ENCODE data around the gene CCL3.
"Not testable (repeated sequence)": the region's sequence is repeated elsewhere in the genome, so short reads cannot be mapped to it uniquely, and the experiment has no call there.

CCL3 gene

DNA sequence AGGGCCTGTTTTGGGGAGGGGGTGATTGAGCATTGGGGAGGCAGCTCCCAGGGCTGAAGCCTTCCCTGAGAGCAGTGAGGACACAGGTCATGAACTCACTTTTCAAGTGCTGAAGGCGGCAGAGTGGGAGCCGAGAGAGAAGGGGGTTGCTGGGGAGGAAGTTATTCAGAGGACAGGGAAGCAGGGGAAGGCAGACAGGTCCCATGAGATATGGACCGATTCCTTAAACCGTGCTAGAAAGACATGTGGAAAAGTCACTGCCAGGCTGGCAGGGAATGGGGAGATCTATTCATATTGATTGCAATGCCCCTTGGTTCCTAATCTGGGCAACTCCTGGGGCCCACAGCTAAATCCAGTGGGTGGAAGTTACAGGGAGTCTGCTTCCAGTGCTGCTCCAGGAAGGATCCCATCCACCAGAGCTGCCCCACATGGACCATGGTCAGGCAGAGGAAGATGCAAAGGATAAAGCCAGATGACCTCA lies 14.8 kb upstream of the CCL3 start:
- no peak for DNase-seq
- no peaks in the 10 kb centered on the region for H3K9me3 ChIP-seq
- no peaks in the 10 kb centered on the region for H3K4me1 ChIP-seq
- intact Hi-C loops (cut with DNase I; ENCODE audit: low total_unique reads) = no loop called here
- peaks cover 0 to 3% of the 10 kb centered on the region in 2 donors for H3K27me3 ChIP-seq
- H3K36me3 ChIP-seq = no peaks in the 10 kb centered on the region
- TF ChIP-seq, protein P1, sequence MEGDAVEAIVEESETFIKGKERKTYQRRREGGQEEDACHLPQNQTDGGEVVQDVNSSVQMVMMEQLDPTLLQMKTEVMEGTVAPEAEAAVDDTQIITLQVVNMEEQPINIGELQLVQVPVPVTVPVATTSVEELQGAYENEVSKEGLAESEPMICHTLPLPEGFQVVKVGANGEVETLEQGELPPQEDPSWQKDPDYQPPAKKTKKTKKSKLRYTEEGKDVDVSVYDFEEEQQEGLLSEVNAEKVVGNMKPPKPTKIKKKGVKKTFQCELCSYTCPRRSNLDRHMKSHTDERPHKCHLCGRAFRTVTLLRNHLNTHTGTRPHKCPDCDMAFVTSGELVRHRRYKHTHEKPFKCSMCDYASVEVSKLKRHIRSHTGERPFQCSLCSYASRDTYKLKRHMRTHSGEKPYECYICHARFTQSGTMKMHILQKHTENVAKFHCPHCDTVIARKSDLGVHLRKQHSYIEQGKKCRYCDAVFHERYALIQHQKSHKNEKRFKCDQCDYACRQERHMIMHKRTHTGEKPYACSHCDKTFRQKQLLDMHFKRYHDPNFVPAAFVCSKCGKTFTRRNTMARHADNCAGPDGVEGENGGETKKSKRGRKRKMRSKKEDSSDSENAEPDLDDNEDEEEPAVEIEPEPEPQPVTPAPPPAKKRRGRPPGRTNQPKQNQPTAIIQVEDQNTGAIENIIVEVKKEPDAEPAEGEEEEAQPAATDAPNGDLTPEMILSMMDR (IDR thresholded peaks at IDR 0.05) = no peak
- no peak overlapping the region for H3K27ac ChIP-seq
- no peak overlapping the region for H3K4me3 ChIP-seq

DNA sequence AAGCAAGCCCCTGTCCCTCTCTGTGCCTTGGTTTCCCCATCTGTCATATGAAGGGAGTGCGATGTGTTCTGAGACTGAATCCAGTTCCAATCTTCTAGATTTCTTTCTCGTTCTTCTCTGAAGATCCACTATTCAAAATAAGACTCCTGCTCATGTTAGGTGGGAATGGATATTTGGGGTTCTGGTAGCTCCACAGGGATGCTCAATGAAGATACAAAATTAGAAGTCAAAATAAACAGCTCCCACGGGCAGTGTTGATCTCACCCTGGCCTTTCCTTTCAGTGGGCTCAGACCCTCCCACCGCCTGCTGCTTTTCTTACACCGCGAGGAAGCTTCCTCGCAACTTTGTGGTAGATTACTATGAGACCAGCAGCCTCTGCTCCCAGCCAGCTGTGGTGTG lies 14.3 kb upstream of the CCL3 start:
- DNase-seq; H3K4me3 ChIP-seq; H3K9me3 ChIP-seq; intact Hi-C loops (cut with DNase I; ENCODE audit: low total_unique reads); H3K27me3 ChIP-seq; H3K36me3 ChIP-seq; H3K4me1 ChIP-seq; H3K27ac ChIP-seq: not testable (repeated sequence)

DNA sequence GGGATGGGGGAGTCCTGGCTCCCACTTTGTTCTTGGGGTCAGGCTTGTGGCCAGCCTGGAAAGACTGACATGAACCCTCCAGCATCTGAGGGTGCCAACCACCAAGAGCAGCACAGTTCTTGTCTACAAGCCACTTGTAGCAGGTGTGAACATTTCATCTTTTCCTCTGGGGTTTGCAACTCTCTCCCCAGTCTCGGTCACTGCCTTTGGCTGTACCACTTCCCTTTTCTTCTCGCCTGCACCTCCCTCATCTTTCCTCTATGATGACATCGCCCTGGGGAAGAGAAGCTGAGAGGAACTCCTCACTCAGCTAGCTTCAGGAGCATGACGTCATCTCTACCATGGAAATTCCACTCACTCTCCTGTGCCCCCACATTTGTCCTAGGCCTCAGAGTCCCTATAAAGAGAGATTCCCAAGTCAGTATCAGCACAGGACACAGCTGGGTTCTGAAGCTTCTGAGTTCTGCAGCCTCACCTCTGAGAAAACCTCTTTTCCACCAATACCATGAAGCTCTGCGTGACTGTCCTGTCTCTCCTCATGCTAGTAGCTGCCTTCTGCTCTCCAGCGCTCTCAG lies 13.5 kb upstream of the CCL3 start, which contains the start of gene CCL4:
TSS of gene CCL4 (plus strand) at position 427 of the 575 bp plus-strand sequence. CDS start at position 506, 79 bp downstream.
- intact Hi-C loops (cut with DNase I; ENCODE audit: low total_unique reads); DNase-seq; H3K36me3 ChIP-seq; H3K27me3 ChIP-seq; H3K4me3 ChIP-seq; H3K9me3 ChIP-seq; H3K4me1 ChIP-seq; H3K27ac ChIP-seq: not testable (repeated sequence)

DNA sequence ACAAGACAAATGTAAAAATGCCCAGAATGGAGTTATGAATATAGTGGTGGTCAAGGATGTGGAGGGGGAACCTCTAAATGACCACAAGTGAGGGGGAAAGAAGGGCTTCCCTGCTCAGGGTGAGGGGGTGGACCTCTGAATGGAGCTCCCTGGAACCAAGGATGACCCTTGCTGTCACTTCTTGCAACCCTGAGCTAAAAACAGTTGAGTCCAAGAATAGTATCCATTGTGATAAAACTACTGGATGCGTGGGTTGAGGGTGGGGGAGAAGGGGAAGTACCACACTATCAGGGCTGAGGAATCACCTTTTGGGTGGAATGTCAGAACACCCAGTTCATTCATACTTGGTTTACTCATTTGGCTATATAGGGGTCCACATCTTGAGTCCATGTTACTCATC lies 9.1 kb upstream of the CCL3 start:
- H3K9me3 ChIP-seq; H3K36me3 ChIP-seq; H3K27ac ChIP-seq; H3K4me3 ChIP-seq; H3K4me1 ChIP-seq; H3K27me3 ChIP-seq; intact Hi-C loops (cut with DNase I; ENCODE audit: low total_unique reads); DNase-seq: not testable (repeated sequence)

DNA sequence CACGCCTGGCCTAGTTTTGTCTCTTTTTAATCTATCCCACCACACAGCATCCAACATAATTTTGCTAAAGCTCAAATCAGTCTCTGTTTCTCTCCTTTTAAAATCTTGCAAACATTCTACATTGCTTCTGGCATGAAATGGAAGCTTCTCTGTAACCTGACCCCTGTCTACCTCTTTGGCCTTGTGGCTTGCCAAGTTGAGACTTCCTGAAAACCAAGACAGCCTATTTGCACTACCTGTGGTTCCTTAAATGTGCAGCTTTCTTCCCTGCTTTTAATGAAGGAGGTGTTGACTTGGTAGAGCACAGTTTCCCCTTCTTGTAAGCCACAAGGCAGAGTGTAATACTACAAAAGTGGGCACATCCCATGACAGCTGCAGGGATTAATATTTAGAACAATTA lies 6.0 kb upstream of the CCL3 start:
- intact Hi-C loops (cut with DNase I; ENCODE audit: low total_unique reads) = no loop called here
- H3K9me3 ChIP-seq = no peaks in the 10 kb centered on the region
- H3K27ac ChIP-seq = no peak overlapping the region
- no peak overlapping the region for H3K4me3 ChIP-seq
- no peak for DNase-seq
- TF ChIP-seq, protein P1 (IDR thresholded peaks at IDR 0.05) = no peak
- H3K36me3 ChIP-seq = no peaks in the 10 kb centered on the region
- no peaks in the 10 kb centered on the region for H3K4me1 ChIP-seq
- no peaks in the 10 kb centered on the region for H3K27me3 ChIP-seq

DNA sequence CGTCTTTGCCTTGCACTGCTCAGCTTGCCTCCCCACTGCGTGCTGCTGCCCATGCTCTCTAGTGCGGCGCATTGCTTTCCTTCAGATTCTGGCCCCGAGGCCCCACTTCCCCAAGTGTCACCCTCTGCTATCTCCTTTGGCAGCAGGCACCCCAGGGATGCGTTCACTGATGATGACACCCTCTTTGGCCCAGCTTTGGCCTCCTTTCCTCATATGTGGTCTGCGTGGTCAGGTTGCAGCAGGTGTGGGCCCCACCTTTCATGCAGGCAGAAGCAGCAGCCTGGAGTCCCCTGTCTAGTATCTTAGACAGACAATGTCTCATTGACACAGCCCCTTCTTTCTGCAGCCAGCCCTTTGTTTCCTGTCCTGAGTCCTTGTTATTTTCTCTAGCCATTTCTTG lies 4.8 kb upstream of the CCL3 start:
- intact Hi-C loops (cut with DNase I; ENCODE audit: low total_unique reads) = no loop called here
- Histone ChIP-seq H3K4me3 (no peak overlapping the region), H3K36me3 (no peaks in the 10 kb centered on the region), H3K4me1 (no peaks in the 10 kb centered on the region), H3K27ac (no peak overlapping the region), H3K27me3 (no peaks in the 10 kb centered on the region), H3K9me3 (no peaks in the 10 kb centered on the region)
- TF ChIP-seq, protein P1 (IDR thresholded peaks at IDR 0.05) = no peak
- DNase-seq = no peak

DNA sequence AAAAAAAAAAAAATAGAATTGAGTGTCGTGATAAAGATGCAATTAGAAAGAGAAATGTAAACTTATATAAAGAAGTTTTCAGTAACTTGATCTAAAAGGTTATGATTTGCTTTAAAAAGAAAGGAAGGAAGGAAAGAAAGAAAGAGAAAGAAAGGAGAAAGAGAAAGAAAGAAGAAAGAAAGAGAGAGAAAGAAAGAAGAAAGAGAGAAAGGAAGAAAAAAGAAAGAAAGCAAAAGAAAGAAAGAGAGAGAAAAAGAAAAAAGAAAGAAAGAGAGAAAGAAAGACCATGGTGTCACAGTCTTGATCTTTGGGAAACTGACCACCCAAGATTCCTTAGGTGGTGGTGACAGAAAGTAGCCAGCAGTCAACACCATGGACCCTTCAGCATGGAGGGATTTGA lies 4.3 kb upstream of the CCL3 start:
- no peaks in the 10 kb centered on the region for H3K36me3 ChIP-seq
- DNase-seq = no peak
- H3K9me3 ChIP-seq = no peaks in the 10 kb centered on the region
- H3K4me3 ChIP-seq = no peak overlapping the region
- no peak overlapping the region for H3K27ac ChIP-seq
- intact Hi-C loops (cut with DNase I; ENCODE audit: low total_unique reads) = no loop called here
- H3K27me3 ChIP-seq = no peaks in the 10 kb centered on the region
- H3K4me1 ChIP-seq = no peaks in the 10 kb centered on the region
- TF ChIP-seq, protein P1 (IDR thresholded peaks at IDR 0.05) = no peak

DNA sequence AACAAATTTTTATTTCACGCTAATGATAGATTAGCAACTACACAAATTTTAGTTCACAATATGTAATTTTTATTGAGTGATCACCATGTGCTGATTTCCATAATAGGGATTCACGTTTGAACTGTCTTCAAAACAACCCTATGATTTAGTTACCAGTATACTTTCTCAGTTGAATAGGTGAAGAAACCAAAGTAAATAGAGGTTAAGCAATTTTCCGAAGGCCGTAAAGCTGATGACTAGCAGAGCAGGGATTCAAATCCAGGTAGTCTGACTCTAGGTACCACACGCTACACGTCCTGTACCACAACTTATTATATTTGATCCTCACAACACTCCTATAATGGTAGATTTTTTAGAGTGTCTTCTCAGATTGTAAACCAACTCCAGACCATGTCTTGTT lies 2.8 kb upstream of the CCL3 start:
- H3K27ac ChIP-seq; intact Hi-C loops (cut with DNase I; ENCODE audit: low total_unique reads); H3K4me3 ChIP-seq; H3K27me3 ChIP-seq; DNase-seq; H3K36me3 ChIP-seq; H3K4me1 ChIP-seq; H3K9me3 ChIP-seq: not testable (repeated sequence)

Measured in tibial artery (tissue), 4 donors.